Neural progenitor cell (in vitro differentiated cells): ENCODE data around the gene NOL6.

Experiments
- EZH2 ChIP-seq: fragments of 200-600 bp; sonication (generic); IDR thresholded peaks from 2 replicates; pipeline ENCODE4 v1.6.1; 2017; ENCODE audit warnings: antibody characterized with exemption, mild to moderate bottlenecking, moderate library complexity
- EZH2phosphoT487 ChIP-seq: fragments of 200-600 bp; sonication (generic); IDR thresholded peaks from 2 replicates; pipeline ENCODE4 v1.6.1; 2017; ENCODE audit warnings: antibody characterized with exemption
- TF ChIP-seq, protein P1 (sequence below): fragments of 200-600 bp; sonication (generic); IDR thresholded peaks from 2 replicates; pipeline ENCODE4 v1.5.1; 2017; ENCODE audit warnings: antibody characterized with exemption, mild to moderate bottlenecking

DNA sequence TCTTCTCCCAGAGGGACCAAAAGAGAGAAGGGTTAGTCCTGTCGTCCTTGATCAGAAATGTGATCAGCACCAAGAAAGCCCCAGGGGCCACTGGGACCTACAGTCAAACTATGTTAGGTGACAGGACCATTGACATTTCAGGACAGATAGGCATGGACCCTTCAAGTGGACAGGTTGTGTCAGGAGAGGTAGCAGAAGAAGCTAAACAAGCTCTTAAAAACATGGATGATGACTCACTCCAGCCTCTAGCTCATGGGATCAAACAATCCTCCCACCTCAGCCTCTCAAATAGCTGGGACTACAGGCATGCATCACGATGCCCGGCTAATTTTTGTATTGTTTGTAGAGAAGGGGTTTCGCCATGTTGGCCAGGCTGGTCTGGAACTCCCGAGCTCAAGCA lies 24.0 kb downstream of the NOL6 start:
- TF ChIP-seq, protein P1, sequence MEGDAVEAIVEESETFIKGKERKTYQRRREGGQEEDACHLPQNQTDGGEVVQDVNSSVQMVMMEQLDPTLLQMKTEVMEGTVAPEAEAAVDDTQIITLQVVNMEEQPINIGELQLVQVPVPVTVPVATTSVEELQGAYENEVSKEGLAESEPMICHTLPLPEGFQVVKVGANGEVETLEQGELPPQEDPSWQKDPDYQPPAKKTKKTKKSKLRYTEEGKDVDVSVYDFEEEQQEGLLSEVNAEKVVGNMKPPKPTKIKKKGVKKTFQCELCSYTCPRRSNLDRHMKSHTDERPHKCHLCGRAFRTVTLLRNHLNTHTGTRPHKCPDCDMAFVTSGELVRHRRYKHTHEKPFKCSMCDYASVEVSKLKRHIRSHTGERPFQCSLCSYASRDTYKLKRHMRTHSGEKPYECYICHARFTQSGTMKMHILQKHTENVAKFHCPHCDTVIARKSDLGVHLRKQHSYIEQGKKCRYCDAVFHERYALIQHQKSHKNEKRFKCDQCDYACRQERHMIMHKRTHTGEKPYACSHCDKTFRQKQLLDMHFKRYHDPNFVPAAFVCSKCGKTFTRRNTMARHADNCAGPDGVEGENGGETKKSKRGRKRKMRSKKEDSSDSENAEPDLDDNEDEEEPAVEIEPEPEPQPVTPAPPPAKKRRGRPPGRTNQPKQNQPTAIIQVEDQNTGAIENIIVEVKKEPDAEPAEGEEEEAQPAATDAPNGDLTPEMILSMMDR = no peak
- TF ChIP-seq EZH2phosphoT487 = no peak
- TF ChIP-seq EZH2 = no peak
